ENCODE data around the gene NGF. TPM values are rescaled to one million over a fixed set of nuclear protein-coding genes. Genes with fewer than 3 reads are reported as not detected.

NGF gene
- total and polyA plus RNA-seq, 2 of the 8 experiments (the other 6 are each of a cell fraction or from before 2014, with no cell fraction given), result 1.6 TPM; not detected in 1

GRCh38 chr1:115324649-115325420, 13.2 kb downstream of the NGF start:
- no peaks in the 10 kb centered on the region for H4K20me1 ChIP-seq (replicated peaks in 1 of 2; ENCODE audit: control insufficient read depth in 1 of 2, insufficient read depth in 2 of 2, low read length in 2 of 2)
- H3K4me1 ChIP-seq (replicated peaks in 1 of 4; ENCODE audit: control insufficient read depth in 3 of 4, insufficient read depth in 4 of 4, low read length in 3 of 4), result no peaks in the 10 kb centered on the region; a peak in 1 of 7 replicates
- no peaks in the 10 kb centered on the region for H3K23me2 ChIP-seq (ENCODE audit: low read depth, low read length)
- no peak overlapping the region for H3K4ac ChIP-seq (replicated peaks; ENCODE audit: insufficient read length, low read depth, low read length)
- no peak overlapping the region for H2BK15ac ChIP-seq (ENCODE audit: low read length)
- no peaks in the 10 kb centered on the region for H3K36me3 ChIP-seq (ENCODE audit: control insufficient read depth in 2 of 4, insufficient read depth in 4 of 4, low read length in 3 of 4)
- H4K91ac ChIP-seq (replicated peaks; ENCODE audit: insufficient read length, low read length), result no peak overlapping the region
- no peak overlapping the region for H2BK5ac ChIP-seq (ENCODE audit: low read depth, low read length)
- FAIRE-seq (no peak), DNase-seq (ENCODE audit: low read depth in 1 of 2, low spot score in 2 of 2) (no peak)
- CTCF ChIA-PET (ENCODE audit: partially characterized antibody), result interaction anchor here (0.7 to 1.4 kb wide), 4 partner anchors 10 to 145 kb away, joined by 3 to 4 read pairs (median 4); no protein-coding TSS in a partner anchor
- H2BK20ac ChIP-seq (ENCODE audit: low read length), result no peak overlapping the region
- no peak overlapping the region for H3K18ac ChIP-seq (ENCODE audit: extremely low read depth, low read length)
- H3K9me3 ChIP-seq (ENCODE audit: insufficient read depth in 2 of 2, low read depth in 1 of 2, low read length in 1 of 2), result no peaks in the 10 kb centered on the region
- H3K14ac ChIP-seq (ENCODE audit: insufficient read length), result no peak overlapping the region
- WGBS, 2 experiments (ENCODE audit: extremely low coverage in 1 of 2, insufficient coverage in 1 of 2, insufficient read length in 1 of 2, insufficient replicate concordance in 2 of 2, low coverage in 1 of 2, low lambda C conversion rate in 2 of 2, missing lambda C conversion rate in 1 of 2), result 94% methylated on average over 7 of the region's 8 CpGs; no CpG with 5 or more reads in 1 of the 2 experiments
- H2BK12ac ChIP-seq (ENCODE audit: low read depth, low read length), result no peak overlapping the region
- POLR2A ChIA-PET (ENCODE audit: partially characterized antibody), result interaction anchor here (0.6 to 1.5 kb wide), 3 partner anchors 9 to 209 kb away, joined by 3 to 4 read pairs (median 3); partner anchors contain the start of gene NGF
- H4K5ac ChIP-seq (ENCODE audit: insufficient read length, low read depth, low read length), result no peak overlapping the region
- no peak overlapping the region for H4K8ac ChIP-seq (ENCODE audit: extremely low read depth, insufficient read depth, low read length)
- no peaks in the 10 kb centered on the region for H3K79me1 ChIP-seq (ENCODE audit: low read depth, low read length)
- no peak overlapping the region for H3K27ac ChIP-seq (ENCODE audit: low read depth, low read length)
- H3K9ac ChIP-seq (replicated peaks in 1 of 4; ENCODE audit: extremely low read depth in 1 of 4, low read depth in 3 of 4, low read length in 3 of 4), result no peak overlapping the region
- no peak overlapping the region for H3K4me2 ChIP-seq (ENCODE audit: insufficient read depth in 1 of 2, low read depth in 2 of 2, low read length in 2 of 2)
- H2AK5ac ChIP-seq (ENCODE audit: low read depth, low read length), result no peak overlapping the region
- H3K27me3 ChIP-seq (replicated peaks in 1 of 4; ENCODE audit: control insufficient read depth in 3 of 4, extremely low read depth in 1 of 4, insufficient read depth in 3 of 4, low read length in 3 of 4), result no peaks in the 10 kb centered on the region; a peak in 2 of 7 replicates
- H3K56ac ChIP-seq (replicated peaks; ENCODE audit: insufficient read length, low read depth, low read length), result no peak overlapping the region
- no peak overlapping the region for H3K4me3 ChIP-seq (ENCODE audit: extremely low read depth in 1 of 4, insufficient read depth in 2 of 4, low read depth in 3 of 4, low read length in 4 of 4)
- no peak overlapping the region for H2BK120ac ChIP-seq (replicated peaks; ENCODE audit: low read depth, low read length)
- H3K79me2 ChIP-seq (ENCODE audit: control insufficient read depth in 1 of 2, insufficient read depth in 2 of 2, low read length in 2 of 2), result no peaks in the 10 kb centered on the region
- H3K23ac ChIP-seq (ENCODE audit: insufficient read length), result no peak overlapping the region
- H2AFZ ChIP-seq (ENCODE audit: low read length), result no peak overlapping the region
- TF ChIP-seq EP300 (IDR thresholded peaks at IDR 0.05; ENCODE audit: borderline replicate concordance in 1 of 2, low read depth in 2 of 2, low read length in 2 of 2) (no peak), HDAC6 (IDR thresholded peaks at IDR 0.05; ENCODE audit: low read depth, low read length) (no peak), FOSL1 (IDR thresholded peaks at IDR 0.05; ENCODE audit: insufficient read depth, low read depth, low read length) (no peak), RNF2 (IDR thresholded peaks at IDR 0.05; ENCODE audit: borderline replicate concordance, low read depth, low read length, missing control alignments, poor library complexity, severe bottlenecking) (no peak), EZH2 (IDR thresholded peaks at IDR 0.05; ENCODE audit: low read depth, low read length, severe bottlenecking) (no peak), KDM4A (IDR thresholded peaks at IDR 0.05; ENCODE audit: low read depth, low read length, severe bottlenecking) (no peak), TEAD4 (IDR thresholded peaks at IDR 0.05; ENCODE audit: low read depth, low read length) (no peak), BACH1 (IDR thresholded peaks at IDR 0.05; ENCODE audit: low read length) (no peak), POU5F1 (IDR thresholded peaks at IDR 0.05; ENCODE audit: low read depth, low read length) (no peak), SP4 (IDR thresholded peaks at IDR 0.05; ENCODE audit: low read length) (no peak)
- TF ChIP-seq, protein P1, sequence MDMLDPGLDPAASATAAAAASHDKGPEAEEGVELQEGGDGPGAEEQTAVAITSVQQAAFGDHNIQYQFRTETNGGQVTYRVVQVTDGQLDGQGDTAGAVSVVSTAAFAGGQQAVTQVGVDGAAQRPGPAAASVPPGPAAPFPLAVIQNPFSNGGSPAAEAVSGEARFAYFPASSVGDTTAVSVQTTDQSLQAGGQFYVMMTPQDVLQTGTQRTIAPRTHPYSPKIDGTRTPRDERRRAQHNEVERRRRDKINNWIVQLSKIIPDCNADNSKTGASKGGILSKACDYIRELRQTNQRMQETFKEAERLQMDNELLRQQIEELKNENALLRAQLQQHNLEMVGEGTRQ (IDR thresholded peaks at IDR 0.05; ENCODE audit: low read length), result no peak

Data from H1 (cell line).